AG04449 (cell line): ENCODE results near the gene EHMT1.

Experiments
- CTCF ChIA-PET: fragments of 350-600 bp; formaldehyde crosslinking; extraction: SDS; loops from one replicate; lab custom pipeline; 2021; ENCODE audit warnings: antibody characterized with exemption; lab: Yijun Ruan, JAX
- POLR2A ChIA-PET: fragments of 400-600, 350-600 bp; formaldehyde crosslinking; extraction: SDS; loops from one replicate; lab custom pipeline; 2020; ENCODE audit warnings: antibody characterized with exemption, inconsistent platforms; lab: Yijun Ruan, JAX
- DNase-seq: peaks from one replicate; pipeline ENCODE4 v3.0.0-alpha.2; 2010; ENCODE audit warnings: low read depth, low spot score
- H3K4me3 ChIP-seq: 2 replicates; pipeline ENCODE4 v1.5.1; 2011; ENCODE audit warnings: low read depth, mild to moderate bottlenecking, control low read depth, low read length
- TF ChIP-seq, protein P1 (sequence below): IDR thresholded peaks from one replicate; pipeline ENCODE4 v1.5.1; 2011; ENCODE audit warnings: mild to moderate bottlenecking, moderate library complexity, low read length, control low read depth, inconsistent platforms; ENCODE audit not compliant: insufficient read depth; ENCODE audit errors: missing control alignments

EHMT1 gene

DNA sequence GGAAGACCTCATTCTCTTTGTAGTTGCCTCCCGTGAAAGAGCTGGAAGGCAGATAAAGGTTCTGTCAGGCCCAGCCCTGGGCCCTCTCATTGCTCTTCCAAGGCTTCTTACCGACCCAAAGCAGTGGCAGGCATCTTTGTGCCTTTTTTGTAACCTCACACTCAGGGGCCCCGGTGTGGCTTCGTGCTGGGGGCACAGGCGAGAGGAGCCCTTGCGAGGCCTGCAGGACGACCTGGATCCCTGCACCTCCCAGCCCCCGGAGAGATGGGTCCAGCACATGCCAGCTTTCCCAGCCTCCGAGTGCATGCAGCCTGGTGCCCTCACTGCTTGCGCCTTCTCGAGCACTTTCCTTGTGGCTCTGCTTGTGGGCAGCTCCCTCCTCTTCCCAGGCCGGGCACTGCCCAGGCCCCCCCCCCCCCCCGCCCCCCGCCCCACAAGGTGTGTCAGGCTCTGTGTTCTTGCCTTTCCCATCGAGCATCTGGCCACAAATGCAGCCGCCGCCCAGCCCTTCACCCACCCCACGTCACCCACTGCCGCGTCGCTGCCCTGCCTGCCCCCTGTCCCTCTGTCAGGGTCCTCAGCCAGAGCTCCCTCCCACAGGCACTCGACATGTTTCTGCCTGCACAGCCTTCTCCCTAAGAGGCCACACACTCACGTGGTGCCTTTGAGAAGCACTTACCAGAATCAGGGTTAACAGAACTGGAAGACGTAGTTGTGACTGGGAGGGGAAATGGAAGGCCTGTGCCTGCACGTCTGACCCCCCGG is 195.0 kb downstream of the EHMT1 start:
- POLR2A ChIA-PET, result no interaction called here
- CTCF ChIA-PET, result no interaction called here
- TF ChIP-seq, protein P1, sequence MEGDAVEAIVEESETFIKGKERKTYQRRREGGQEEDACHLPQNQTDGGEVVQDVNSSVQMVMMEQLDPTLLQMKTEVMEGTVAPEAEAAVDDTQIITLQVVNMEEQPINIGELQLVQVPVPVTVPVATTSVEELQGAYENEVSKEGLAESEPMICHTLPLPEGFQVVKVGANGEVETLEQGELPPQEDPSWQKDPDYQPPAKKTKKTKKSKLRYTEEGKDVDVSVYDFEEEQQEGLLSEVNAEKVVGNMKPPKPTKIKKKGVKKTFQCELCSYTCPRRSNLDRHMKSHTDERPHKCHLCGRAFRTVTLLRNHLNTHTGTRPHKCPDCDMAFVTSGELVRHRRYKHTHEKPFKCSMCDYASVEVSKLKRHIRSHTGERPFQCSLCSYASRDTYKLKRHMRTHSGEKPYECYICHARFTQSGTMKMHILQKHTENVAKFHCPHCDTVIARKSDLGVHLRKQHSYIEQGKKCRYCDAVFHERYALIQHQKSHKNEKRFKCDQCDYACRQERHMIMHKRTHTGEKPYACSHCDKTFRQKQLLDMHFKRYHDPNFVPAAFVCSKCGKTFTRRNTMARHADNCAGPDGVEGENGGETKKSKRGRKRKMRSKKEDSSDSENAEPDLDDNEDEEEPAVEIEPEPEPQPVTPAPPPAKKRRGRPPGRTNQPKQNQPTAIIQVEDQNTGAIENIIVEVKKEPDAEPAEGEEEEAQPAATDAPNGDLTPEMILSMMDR, result no peak
- no peak for DNase-seq
- H3K4me3 ChIP-seq, result no peak overlapping the region

DNA sequence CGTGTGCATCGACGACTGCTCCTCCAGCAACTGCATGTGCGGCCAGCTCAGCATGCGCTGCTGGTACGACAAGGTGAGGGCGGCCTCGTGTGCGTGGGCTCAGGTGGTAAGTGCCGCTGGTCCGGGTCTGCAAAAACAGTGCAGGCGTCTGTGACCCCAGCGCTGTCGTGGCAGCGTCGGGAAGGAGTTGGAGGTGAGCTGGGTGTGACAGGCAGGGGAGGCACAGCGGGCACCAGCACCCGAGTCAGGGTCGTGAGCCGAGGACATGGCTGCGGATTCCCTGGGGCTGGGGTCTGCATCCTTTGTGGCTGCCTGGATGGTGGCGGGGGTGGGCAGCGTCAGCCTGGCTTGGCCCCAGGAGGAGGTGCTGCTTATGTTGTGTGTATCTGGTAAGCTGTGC is 195.6 kb downstream of the EHMT1 start:
- ChIA-PET CTCF (no interaction called here), POLR2A (no interaction called here)
- no peak overlapping the region for H3K4me3 ChIP-seq
- TF ChIP-seq, protein P1, result no peak
- no peak for DNase-seq

DNA sequence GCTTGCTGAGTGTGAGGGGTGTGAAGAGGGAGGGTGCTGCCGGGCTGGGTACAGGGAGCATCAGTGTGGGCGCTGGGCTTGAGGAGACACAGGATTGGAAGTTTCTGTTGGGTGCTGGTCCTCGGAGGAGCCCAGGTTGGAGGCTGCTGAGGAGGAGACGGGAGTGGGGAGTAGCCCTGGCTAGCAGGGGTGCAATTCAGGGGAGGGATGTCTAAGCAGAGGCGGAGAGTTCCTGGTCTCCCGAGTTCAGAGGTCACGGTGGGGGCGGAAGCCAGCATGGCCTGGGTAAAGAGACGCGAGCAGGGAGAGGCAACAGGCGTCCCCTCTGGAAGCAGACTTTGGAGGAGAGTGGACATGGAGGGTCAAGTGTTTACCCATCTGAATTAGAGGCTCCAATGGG is 196.0 kb downstream of the EHMT1 start:
- no peak overlapping the region for H3K4me3 ChIP-seq
- TF ChIP-seq, protein P1, result no peak
- ChIA-PET CTCF (no interaction called here), POLR2A (no interaction called here)
- no peak for DNase-seq

DNA sequence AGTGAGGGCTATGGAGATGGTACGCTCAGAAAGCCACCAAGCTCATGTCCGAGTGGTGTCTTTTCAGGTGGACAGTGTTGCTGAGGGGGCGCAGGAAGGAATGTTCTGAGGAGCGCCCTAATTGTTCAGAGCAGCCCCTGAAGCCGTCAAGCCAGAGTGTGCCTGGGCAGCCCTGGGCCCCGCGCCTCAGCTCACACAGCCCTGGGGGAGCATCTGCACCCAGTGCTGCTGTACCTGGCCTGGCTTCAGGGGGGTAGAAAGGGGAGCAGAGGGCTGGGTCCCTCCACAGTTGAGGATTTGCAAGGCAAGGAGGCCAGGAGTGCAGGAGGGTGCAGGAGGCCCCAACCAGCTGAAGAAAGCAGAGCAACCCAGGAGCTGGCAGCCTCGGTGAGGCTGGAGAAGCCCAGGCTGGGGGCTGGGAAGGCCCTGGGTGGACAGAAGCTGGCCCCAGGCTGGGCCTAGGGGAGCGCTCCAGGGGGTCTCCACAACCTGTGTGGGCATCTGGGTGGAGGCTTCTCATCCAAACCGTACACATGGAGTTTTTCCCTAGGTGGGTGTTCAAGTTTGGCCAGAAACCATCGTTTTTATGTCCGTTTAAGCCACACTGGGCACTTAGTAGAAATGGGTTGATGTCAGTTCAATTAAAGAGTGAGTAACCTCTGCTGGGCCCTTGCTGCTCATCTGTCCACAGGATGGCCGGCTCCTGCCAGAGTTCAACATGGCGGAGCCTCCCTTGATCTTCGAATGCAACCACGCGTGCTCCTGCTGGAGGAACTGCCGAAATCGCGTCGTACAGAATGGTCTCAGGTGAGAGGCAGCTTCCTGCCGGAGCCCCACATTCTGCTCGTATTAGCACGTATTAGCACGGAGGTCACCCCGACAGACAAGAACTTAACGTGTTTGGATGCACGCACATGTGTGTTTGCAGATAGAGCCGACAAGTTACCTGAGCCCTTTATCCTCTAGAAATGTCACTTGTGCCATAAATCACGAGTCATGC is 196.8 kb downstream of the EHMT1 start:
- DNase-seq, result no peak
- no peak overlapping the region for H3K4me3 ChIP-seq
- TF ChIP-seq, protein P1, result no peak
- ChIA-PET POLR2A (no interaction called here), CTCF (no interaction called here)

DNA sequence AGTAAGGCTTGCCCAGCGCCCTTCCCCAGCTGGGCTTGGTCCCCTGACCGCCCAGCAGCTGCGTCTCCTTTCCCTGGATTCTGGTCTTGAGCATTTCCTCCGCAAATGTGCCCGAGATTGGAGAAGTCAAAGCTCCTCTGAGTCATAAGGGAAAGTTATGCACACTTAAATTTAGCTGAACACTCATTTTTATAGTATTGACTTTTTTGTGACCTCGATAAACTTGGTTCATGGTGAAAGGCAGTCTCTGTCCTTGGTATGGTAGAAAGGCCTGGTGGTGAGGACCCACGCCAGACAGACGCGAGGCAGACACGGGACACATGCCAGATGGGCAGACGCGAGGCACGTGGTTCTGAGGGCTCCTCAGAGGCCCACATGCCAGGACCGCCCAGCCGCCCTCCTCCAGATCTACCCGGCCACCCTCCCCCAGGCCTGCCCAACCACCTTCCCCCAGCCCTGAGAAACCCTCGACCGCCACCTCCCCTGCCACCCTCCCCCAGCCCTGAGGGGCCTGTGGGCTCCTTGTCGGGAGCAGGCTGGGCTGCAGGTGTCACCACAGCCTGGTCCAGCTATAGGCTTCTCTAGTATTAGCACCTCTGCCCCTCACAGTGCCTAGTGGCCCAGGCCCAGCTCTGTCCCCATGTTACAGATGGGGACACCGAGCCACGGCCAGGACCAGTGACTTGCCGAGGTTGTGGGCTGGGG is 197.9 kb downstream of the EHMT1 start:
- no peak for DNase-seq
- POLR2A ChIA-PET, result no interaction called here
- TF ChIP-seq, protein P1, result no peak
- no peak overlapping the region for H3K4me3 ChIP-seq
- CTCF ChIA-PET, result no interaction called here
